Activated CD4-positive, alpha-beta T cell treated with anti-CD3 and anti-CD28 coated beads, Interleukin-2, amount 10 ng/mL, durations not matched to agents 7 days and 5 days (primary cell): ENCODE measurements around the gene SERTAD3. TPM values are rescaled to one million over a fixed set of nuclear protein-coding genes. Genes with fewer than 3 reads are reported as not detected.

Experiments
- CTCF ChIA-PET: fragments of 350-600 bp; sonication (Branson Sonifier 250); formaldehyde crosslinking; loops from one replicate; lab custom pipeline; 2021; ENCODE audit warnings: antibody characterized with exemption; lab: Charles Lee
- POLR2A ChIA-PET: fragments of 350-600 bp; sonication (Branson Sonifier 250); formaldehyde crosslinking; loops from one replicate; lab custom pipeline; 2021; ENCODE audit warnings: antibody characterized with exemption; lab: Charles Lee
- DNase-seq: peaks from one replicate; pipeline ENCODE4 v3.0.0-alpha.2; 2020
- H3K27ac Mint-ChIP-seq: one replicate; pipeline ENCODE4 v1.8.0; 2021; ENCODE audit warnings: mild to moderate bottlenecking, moderate library complexity, mixed read lengths
- H3K27me3 Mint-ChIP-seq: one replicate; pipeline ENCODE4 v1.8.0; 2021; ENCODE audit warnings: mixed read lengths
- H3K36me3 Mint-ChIP-seq: one replicate; pipeline ENCODE4 v1.8.0; 2021; ENCODE audit warnings: low read depth, mixed read lengths
- H3K4me1 Mint-ChIP-seq: one replicate; pipeline ENCODE4 v1.8.0; 2021; ENCODE audit warnings: mixed read lengths
- H3K4me3 Mint-ChIP-seq: one replicate; pipeline ENCODE4 v1.8.0; 2021; ENCODE audit warnings: mild to moderate bottlenecking, moderate library complexity, mixed read lengths
- H3K9me3 Mint-ChIP-seq: one replicate; pipeline ENCODE4 v1.8.0; 2021; ENCODE audit warnings: mixed read lengths
- total RNA-seq, 2 experiments: library from RNA; stranded (reverse); gene quantifications; one replicate each; pipeline ENCODE4 v1.2.3, GENCODE V29; 2021

Gene SERTAD3
- total RNA-seq, 2 experiments from 2014 or later, result 10.6 to 10.9 TPM

GRCh38 chr19:40453151-40453735 is 9.1 kb upstream of the SERTAD3 start:
- Mint-ChIP-seq H3K27ac (no peak overlapping the region), H3K9me3 (no peaks in the 10 kb centered on the region), H3K27me3 (no peaks in the 10 kb centered on the region), H3K36me3 (peaks cover 3% of the 10 kb centered on the region), H3K4me1 (no peaks in the 10 kb centered on the region), H3K4me3 (no peak overlapping the region)
- ChIA-PET POLR2A (no interaction called here), CTCF (interaction anchor here (1.3 to 5.8 kb wide), 2 partner anchors 11 to 32 kb away, joined by 4 to 35 read pairs; partner anchors contain the start of genes BLVRB and SPTBN4)
- DNase-seq, result no peak

- peaks cover 3% of the 10 kb centered on the region for H3K36me3 Mint-ChIP-seq
- H3K9me3 Mint-ChIP-seq, result no peaks in the 10 kb centered on the region
- H3K4me1 Mint-ChIP-seq, result no peaks in the 10 kb centered on the region
- no peak for DNase-seq
- no peak overlapping the region for H3K27ac Mint-ChIP-seq
- no peak overlapping the region for H3K4me3 Mint-ChIP-seq
- ChIA-PET POLR2A (no interaction called here), CTCF (interaction anchor here (5.8 kb wide), 1 partner anchor 12 kb away, joined by 35 read pairs; the partner anchor contains the start of genes BLVRB and SPTBN4)
- H3K27me3 Mint-ChIP-seq, result no peaks in the 10 kb centered on the region
Observed at GRCh38 chr19:40452016-40452415, 7.9 kb upstream of the SERTAD3 start.

GRCh38 chr19:40450664-40451063 is 6.5 kb upstream of the SERTAD3 start:
- Mint-ChIP-seq H3K27ac (no peak overlapping the region), H3K4me3 (no peak overlapping the region), H3K4me1 (peaks cover under 1% of the 10 kb centered on the region), H3K27me3 (no peaks in the 10 kb centered on the region), H3K36me3 (peaks cover 3% of the 10 kb centered on the region), H3K9me3 (no peaks in the 10 kb centered on the region)
- CTCF ChIA-PET, result interaction anchor here (0.6 to 5.8 kb wide), 4 partner anchors 10 to 792 kb away, joined by 3 to 35 read pairs (median 4); partner anchors contain the start of genes BLVRB and SPTBN4
- POLR2A ChIA-PET, result no interaction called here
- no peak for DNase-seq

- ChIA-PET CTCF (no interaction called here), POLR2A (no interaction called here)
Observed at GRCh38 chr19:40449506-40449905, 5.4 kb upstream of the SERTAD3 start.

GRCh38 chr19:40446263-40446784 is 2.2 kb upstream of the SERTAD3 start:
- Mint-ChIP-seq H3K9me3 (no peaks in the 10 kb centered on the region), H3K36me3 (peaks cover 4% of the 10 kb centered on the region), H3K27me3 (no peaks in the 10 kb centered on the region), H3K4me1 (peaks cover 19% of the 10 kb centered on the region), H3K4me3 (no peak overlapping the region), H3K27ac (peak overlapping the region; percentile 10)
- CTCF ChIA-PET, result interaction anchor here (0.6 to 1.6 kb wide), 3 partner anchors 10 to 20 kb away, joined by 3 to 4 read pairs (median 3); partner anchors contain the start of gene BLVRB
- no peak for DNase-seq
- POLR2A ChIA-PET, result no interaction called here

More at GRCh38 chr19:40449506-40449905, 5.4 kb upstream of the SERTAD3 start:
- DNase-seq, result no peak
- H3K36me3 Mint-ChIP-seq, result peaks cover 3% of the 10 kb centered on the region
- peaks cover 7% of the 10 kb centered on the region for H3K4me1 Mint-ChIP-seq
- H3K4me3 Mint-ChIP-seq, result no peak overlapping the region
- H3K27ac Mint-ChIP-seq, result no peak overlapping the region
- H3K27me3 Mint-ChIP-seq, result no peaks in the 10 kb centered on the region
- no peaks in the 10 kb centered on the region for H3K9me3 Mint-ChIP-seq

GRCh38 chr19:40445780-40446262 is 1.7 kb upstream of the SERTAD3 start:
- Mint-ChIP-seq H3K9me3 (no peaks in the 10 kb centered on the region), H3K4me3 (peak overlapping the region; percentile 41), H3K27me3 (no peaks in the 10 kb centered on the region), H3K4me1 (peaks cover 19% of the 10 kb centered on the region), H3K27ac (no peak overlapping the region), H3K36me3 (peaks cover 8% of the 10 kb centered on the region)
- ChIA-PET CTCF (interaction anchor here (0.6 to 1.3 kb wide), 2 partner anchors 9 to 20 kb away, joined by 3 to 4 read pairs; partner anchors contain the start of gene BLVRB), POLR2A (no interaction called here)
- DNase-seq, result no peak

- H3K36me3 Mint-ChIP-seq, result peaks cover 12% of the 10 kb centered on the region
- ChIA-PET POLR2A (no interaction called here), CTCF (no interaction called here)
- H3K4me1 Mint-ChIP-seq, result peaks cover 19% of the 10 kb centered on the region
- peak overlapping the region; percentile 97 for H3K4me3 Mint-ChIP-seq
- H3K9me3 Mint-ChIP-seq, result no peaks in the 10 kb centered on the region
- DNase-seq, result no peak
- H3K27me3 Mint-ChIP-seq, result no peaks in the 10 kb centered on the region
- peak overlapping the region; percentile 96 for H3K27ac Mint-ChIP-seq
Observed at GRCh38 chr19:40444825-40445312, 734 bp upstream of the SERTAD3 start.

- no peaks in the 10 kb centered on the region for H3K27me3 Mint-ChIP-seq
- POLR2A ChIA-PET, result interaction anchor here (0.6 kb wide), 1 partner anchor 854 kb away, joined by 3 read pairs; no protein-coding TSS in a partner anchor
- peak; percentile 100 for DNase-seq
- peak overlapping the region; percentile 97 for H3K4me3 Mint-ChIP-seq
- CTCF ChIA-PET, result interaction anchor here (0.6 to 3.1 kb wide), 11 partner anchors 10 to 1013 kb away, joined by 3 to 16 read pairs (median 3); partner anchors contain the start of genes BLVRB, SERTAD1 and SPTBN4
- H3K4me1 Mint-ChIP-seq, result peaks cover 19% of the 10 kb centered on the region
- peaks cover 9% of the 10 kb centered on the region for H3K36me3 Mint-ChIP-seq
- peak overlapping the region; percentile 96 for H3K27ac Mint-ChIP-seq
- no peaks in the 10 kb centered on the region for H3K9me3 Mint-ChIP-seq
Observed at GRCh38 chr19:40443131-40443999, 770 bp downstream of the SERTAD3 start.

- H3K9me3 Mint-ChIP-seq, result no peaks in the 10 kb centered on the region
- ChIA-PET POLR2A (interaction anchor here (0.6 kb wide), 1 partner anchor 855 kb away, joined by 3 read pairs; no protein-coding TSS in a partner anchor), CTCF (interaction anchor here (0.6 to 3.1 kb wide), 10 partner anchors 9 to 192 kb away, joined by 3 to 16 read pairs (median 3); partner anchors contain the start of genes BLVRB, SERTAD1 and SPTBN4)
- DNase-seq, result no peak
- peak overlapping the region; percentile 96 for H3K27ac Mint-ChIP-seq
- H3K36me3 Mint-ChIP-seq, result peaks cover 9% of the 10 kb centered on the region
- H3K4me3 Mint-ChIP-seq, result peak overlapping the region; percentile 97
- peaks cover 19% of the 10 kb centered on the region for H3K4me1 Mint-ChIP-seq
- H3K27me3 Mint-ChIP-seq, result no peaks in the 10 kb centered on the region
Observed at GRCh38 chr19:40442328-40443130, 1.6 kb downstream of the SERTAD3 start.

- peaks cover 19% of the 10 kb centered on the region for H3K4me1 Mint-ChIP-seq
- POLR2A ChIA-PET, result no interaction called here
- peak overlapping the region; percentile 96 for H3K27ac Mint-ChIP-seq
- no peak for DNase-seq
- no peaks in the 10 kb centered on the region for H3K27me3 Mint-ChIP-seq
- peaks cover 9% of the 10 kb centered on the region for H3K36me3 Mint-ChIP-seq
- H3K9me3 Mint-ChIP-seq, result no peaks in the 10 kb centered on the region
- CTCF ChIA-PET, result interaction anchor here (0.5 to 3.1 kb wide), 5 partner anchors 9 to 213 kb away, joined by 3 to 16 read pairs (median 7); partner anchors contain the start of genes BLVRB, SERTAD1 and SPTBN4
- peak overlapping the region; percentile 97 for H3K4me3 Mint-ChIP-seq
Observed at GRCh38 chr19:40441719-40442253, 2.3 kb downstream of the SERTAD3 start.

GRCh38 chr19:40438284-40438683 is 5.9 kb downstream of the SERTAD3 start:
- Mint-ChIP-seq H3K27me3 (no peaks in the 10 kb centered on the region), H3K27ac (no peak overlapping the region), H3K4me3 (no peak overlapping the region), H3K4me1 (peaks cover 21% of the 10 kb centered on the region), H3K9me3 (no peaks in the 10 kb centered on the region), H3K36me3 (peaks cover 8% of the 10 kb centered on the region)
- DNase-seq, result no peak
- ChIA-PET POLR2A (no interaction called here), CTCF (interaction anchor here (0.6 to 3.9 kb wide), 6 partner anchors 12 to 196 kb away, joined by 3 to 20 read pairs (median 4); partner anchors contain the start of genes PLD3 and SERTAD1)
